Liver (tissue), 9 donors: ENCODE measurements around the gene SPTBN1. TPM values are rescaled to one million over a fixed set of nuclear protein-coding genes. Genes with fewer than 3 reads are reported as not detected.
A peak's percentile ranks its signal among the peaks of the same experiment; 100 is the strongest.

Experiments used
- DNase-seq: peaks from one replicate; pipeline ENCODE4 v3.0.0-alpha.2; 2017; ENCODE audit warnings: low spot score
- H3K27ac ChIP-seq, 2 donors: one replicate each; pipeline ENCODE4 v1.7.0; 2013; ENCODE audit warnings: inconsistent platforms in 2 of 2, low read length in 2 of 2, control low read depth in 1 of 2, low read depth in 1 of 2, mild to moderate bottlenecking in 1 of 2
- H3K27me3 ChIP-seq, 4 donors: one replicate each; pipeline versions ENCODE4 v1.6.1 to v1.7.0; 2013; ENCODE audit warnings: low read length in 3 of 4, inconsistent platforms in 1 of 4, mild to moderate bottlenecking in 1 of 4, moderate library complexity in 1 of 4; ENCODE audit not compliant: control insufficient read depth in 4 of 4, insufficient read depth in 4 of 4
- H3K36me3 ChIP-seq, 4 donors: one replicate each; pipeline versions ENCODE4 v1.6.1 to v1.7.0; 2013; ENCODE audit warnings: low read length in 3 of 4, mild to moderate bottlenecking in 3 of 4, low read depth in 1 of 4, moderate library complexity in 1 of 4; ENCODE audit not compliant: control insufficient read depth in 4 of 4, insufficient read depth in 3 of 4
- H3K4me1 ChIP-seq, 4 donors: one replicate each; pipeline versions ENCODE4 v1.6.1 to v1.7.0; 2013; ENCODE audit warnings: low read length in 3 of 4, mild to moderate bottlenecking in 3 of 4, moderate library complexity in 1 of 4; ENCODE audit not compliant: control insufficient read depth in 4 of 4, insufficient read depth in 4 of 4
- H3K4me3 ChIP-seq, 3 donors: one replicate each; pipeline versions ENCODE4 v1.6.1 to v1.7.0; 2013; ENCODE audit warnings: low read length in 3 of 3, control low read depth in 1 of 3, low read depth in 1 of 3, mild to moderate bottlenecking in 1 of 3
- H3K9ac ChIP-seq, 2 donors: one replicate each; pipeline ENCODE4 v1.7.0; 2013; ENCODE audit warnings: low read length in 2 of 2, mild to moderate bottlenecking in 2 of 2, moderate library complexity in 2 of 2, control low read depth in 1 of 2, low read depth in 1 of 2
- H3K9me3 ChIP-seq, 4 donors: one replicate each; pipeline versions ENCODE4 v1.6.1 to v1.7.0; 2013; ENCODE audit warnings: low read length in 3 of 4; ENCODE audit not compliant: control insufficient read depth in 4 of 4
- ATF3 ChIP-seq: IDR thresholded peaks from 2 replicates; pipeline ENCODE4 v1.6.1; 2016; ENCODE audit warnings: antibody characterized with exemption
- EGR1 ChIP-seq, 2 donors: IDR thresholded peaks; 2 replicates each; pipeline ENCODE4 v1.6.1; 2016 to 2018; ENCODE audit warnings: antibody characterized with exemption in 2 of 2, low read depth in 2 of 2
- FOXA1 ChIP-seq: IDR thresholded peaks from 2 replicates; pipeline ENCODE4 v1.6.1; 2016; ENCODE audit warnings: antibody characterized with exemption
- FOXA2 ChIP-seq: IDR thresholded peaks from 2 replicates; pipeline ENCODE4 v1.6.1; 2016; ENCODE audit warnings: antibody characterized with exemption
- GABPA ChIP-seq, 2 donors: IDR thresholded peaks in 1 of 2; conservative IDR thresholded peaks in 1 of 2; 2 replicates each; pipeline ENCODE4 v1.6.1; 2016; ENCODE audit warnings: antibody characterized with exemption in 2 of 2, mild to moderate bottlenecking in 1 of 2, moderate library complexity in 1 of 2
- HNF4A ChIP-seq, 2 donors: conservative IDR thresholded peaks; 2 replicates each; pipeline ENCODE4 v1.6.1; 2016; ENCODE audit warnings: antibody characterized with exemption in 2 of 2, mild to moderate bottlenecking in 2 of 2
- HNF4G ChIP-seq: IDR thresholded peaks from 2 replicates; pipeline ENCODE4 v1.6.1; 2016; ENCODE audit warnings: antibody characterized with exemption
- JUND ChIP-seq, 2 donors: IDR thresholded peaks; 2 replicates each; pipeline ENCODE4 v1.6.1; 2016; ENCODE audit warnings: antibody characterized with exemption in 2 of 2
- RAD21 ChIP-seq, 2 donors: IDR thresholded peaks; 2 replicates each; pipeline ENCODE4 v1.6.1; 2016; ENCODE audit warnings: antibody characterized with exemption in 2 of 2, mild to moderate bottlenecking in 2 of 2
- SP1 ChIP-seq: IDR thresholded peaks from 2 replicates; pipeline ENCODE4 v1.6.1; 2018; ENCODE audit warnings: antibody characterized with exemption, mild to moderate bottlenecking
- TAF1 ChIP-seq: conservative IDR thresholded peaks from 2 replicates; pipeline ENCODE4 v1.6.1; 2016; ENCODE audit warnings: antibody characterized with exemption, mild to moderate bottlenecking
- YY1 ChIP-seq: IDR thresholded peaks from 2 replicates; pipeline ENCODE4 v1.6.1; 2016; ENCODE audit warnings: antibody characterized with exemption, mild to moderate bottlenecking
- WGBS: extraction: QIAGEN DNeasy Blood & Tissue Kit; methylation state at CpG from one replicate; pipeline ENCODE4 v1.1.7; 2013; 5-methylcytosine and 5-hydroxymethylcytosine counted together
- polyA plus RNA-seq, 2 donors: library from polyadenylated mRNA; stranded (reverse) in 1 of 2; unstranded in 1 of 2; fragments of 200-250 nt in 1 of 2; fragments of >200 nt in 1 of 2; fragmentation: Nextera tagmentation in 1 of 2; extraction: Ambion mirVana in 1 of 2; gene quantifications; one replicate each; pipeline versions ENCODE4 v1.2.1 to v1.2.3, GENCODE V29; 2013 to 2015
- total RNA-seq, 2 donors: library from RNA; depleted of rRNA; stranded (reverse); fragments of >200 nt; gene quantifications; one replicate each; pipeline ENCODE4 v1.2.3, GENCODE V29; 2014
- TF ChIP-seq, protein P1 (sequence below): IDR thresholded peaks from 2 replicates; pipeline ENCODE4 v1.6.1; 2016; ENCODE audit warnings: antibody characterized with exemption
- TF ChIP-seq, protein P2 (sequence below): fragments of 150-350 bp; IDR thresholded peaks from 2 replicates; pipeline ENCODE4 v1.5.1; 2017; ENCODE audit warnings: improper control_type of control experiment, low read depth, low read length; ENCODE audit not compliant: missing input control
- TF ChIP-seq, protein P3 (sequence below): IDR thresholded peaks from 2 replicates; pipeline ENCODE4 v1.6.1; 2016; ENCODE audit warnings: antibody characterized with exemption
- TF ChIP-seq, protein P4 (sequence below): IDR thresholded peaks from 2 replicates; pipeline ENCODE4 v1.6.1; 2016; ENCODE audit warnings: antibody characterized with exemption, mild to moderate bottlenecking
- donor health status: healthy.
- donor health status: healthy.
- donor health status: healthy.
- donor health status: healthy.
- donor health status: healthy.

Gene SPTBN1
- total and polyA plus RNA-seq, 4 donors = 44.8 to 191 (median 75.9) TPM

- DNase-seq = no peak
- H3K9ac ChIP-seq = peak overlapping the region in 1 of 2 donors; percentile 62
- no peak overlapping the region for H3K4me3 ChIP-seq
- TF ChIP-seq HNF4A (conservative IDR thresholded peaks at IDR 0.05) (no peak), SP1 (no peak), FOXA2 (no peak), EGR1 (IDR thresholded peaks at IDR 0.05; ENCODE audit: low read depth in 2 of 2) (no peak), RAD21 (IDR thresholded peaks at IDR 0.05) (no peak), JUND (IDR thresholded peaks at IDR 0.05) (no peak), FOXA1 (no peak), HNF4G (no peak)
- TF ChIP-seq, protein P1, sequence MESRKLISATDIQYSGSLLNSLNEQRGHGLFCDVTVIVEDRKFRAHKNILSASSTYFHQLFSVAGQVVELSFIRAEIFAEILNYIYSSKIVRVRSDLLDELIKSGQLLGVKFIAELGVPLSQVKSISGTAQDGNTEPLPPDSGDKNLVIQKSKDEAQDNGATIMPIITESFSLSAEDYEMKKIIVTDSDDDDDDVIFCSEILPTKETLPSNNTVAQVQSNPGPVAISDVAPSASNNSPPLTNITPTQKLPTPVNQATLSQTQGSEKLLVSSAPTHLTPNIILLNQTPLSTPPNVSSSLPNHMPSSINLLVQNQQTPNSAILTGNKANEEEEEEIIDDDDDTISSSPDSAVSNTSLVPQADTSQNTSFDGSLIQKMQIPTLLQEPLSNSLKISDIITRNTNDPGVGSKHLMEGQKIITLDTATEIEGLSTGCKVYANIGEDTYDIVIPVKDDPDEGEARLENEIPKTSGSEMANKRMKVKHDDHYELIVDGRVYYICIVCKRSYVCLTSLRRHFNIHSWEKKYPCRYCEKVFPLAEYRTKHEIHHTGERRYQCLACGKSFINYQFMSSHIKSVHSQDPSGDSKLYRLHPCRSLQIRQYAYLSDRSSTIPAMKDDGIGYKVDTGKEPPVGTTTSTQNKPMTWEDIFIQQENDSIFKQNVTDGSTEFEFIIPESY = no peak
- H3K27me3 ChIP-seq = no peaks in the 10 kb centered on the region
- H3K27ac ChIP-seq = peak overlapping the region; percentile 75 to 90
- WGBS = 76% methylated on average over 5 of the region's 5 CpGs
- peaks cover 0 to 14% (median 0%) of the 10 kb centered on the region in 4 donors for H3K36me3 ChIP-seq
- no peaks in the 10 kb centered on the region for H3K9me3 ChIP-seq
- H3K4me1 ChIP-seq = peaks cover 5 to 18% (median 11%) of the 10 kb centered on the region in 4 donors
Observed at GRCh38 chr2:54531558-54531957, 75.4 kb downstream of the SPTBN1 start.

DNA sequence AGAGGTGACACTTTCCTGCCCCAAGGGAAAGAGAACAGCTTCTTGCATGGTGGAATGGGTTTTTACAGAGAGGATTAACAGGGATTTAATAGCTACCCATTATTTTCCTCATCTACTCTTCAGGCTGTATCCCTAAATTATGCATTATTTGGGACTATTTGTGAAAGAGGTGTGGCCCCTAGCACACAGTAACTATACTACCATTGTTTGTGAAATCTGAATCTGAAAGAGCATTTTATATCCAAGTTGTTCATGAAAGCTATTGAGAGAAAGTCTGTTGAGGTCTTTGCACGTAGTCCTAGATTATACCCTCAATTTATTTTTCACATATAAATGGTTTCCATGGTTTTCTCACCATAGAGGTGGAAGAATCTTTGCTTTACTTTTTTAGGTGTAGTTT is 78.1 kb downstream of the SPTBN1 start:
- WGBS = 92% methylated on average over 1 of the region's 1 CpG
- Histone ChIP-seq H3K4me3 (no peak overlapping the region), H3K9me3 (no peaks in the 10 kb centered on the region), H3K27me3 (no peaks in the 10 kb centered on the region), H3K9ac (no peak overlapping the region), H3K27ac (peak overlapping the region; percentile 69 to 90), H3K36me3 (peaks cover 0 to 2% (median 0%) of the 10 kb centered on the region in 4 donors), H3K4me1 (peaks cover 5 to 18% (median 11%) of the 10 kb centered on the region in 4 donors)
- no peak for TF ChIP-seq GABPA (IDR thresholded peaks at IDR 0.05 in 1 of 2, conservative IDR thresholded peaks at IDR 0.05 in 1 of 2)
- DNase-seq = no peak

- no peak for DNase-seq
- Histone ChIP-seq H3K36me3 (peaks cover 0 to 2% (median 0%) of the 10 kb centered on the region in 4 donors), H3K4me3 (no peak overlapping the region), H3K4me1 (peaks cover 5 to 18% (median 11%) of the 10 kb centered on the region in 4 donors), H3K27ac (peak overlapping the region; percentile 69 to 90), H3K9ac (no peak overlapping the region), H3K9me3 (no peaks in the 10 kb centered on the region), H3K27me3 (no peaks in the 10 kb centered on the region)
- TF ChIP-seq FOXA1 (no peak), GABPA (IDR thresholded peaks at IDR 0.05 in 1 of 2, conservative IDR thresholded peaks at IDR 0.05 in 1 of 2) (no peak), YY1 (no peak), TAF1 (no peak), SP1 (no peak), ATF3 (no peak)
- TF ChIP-seq, protein P2, sequence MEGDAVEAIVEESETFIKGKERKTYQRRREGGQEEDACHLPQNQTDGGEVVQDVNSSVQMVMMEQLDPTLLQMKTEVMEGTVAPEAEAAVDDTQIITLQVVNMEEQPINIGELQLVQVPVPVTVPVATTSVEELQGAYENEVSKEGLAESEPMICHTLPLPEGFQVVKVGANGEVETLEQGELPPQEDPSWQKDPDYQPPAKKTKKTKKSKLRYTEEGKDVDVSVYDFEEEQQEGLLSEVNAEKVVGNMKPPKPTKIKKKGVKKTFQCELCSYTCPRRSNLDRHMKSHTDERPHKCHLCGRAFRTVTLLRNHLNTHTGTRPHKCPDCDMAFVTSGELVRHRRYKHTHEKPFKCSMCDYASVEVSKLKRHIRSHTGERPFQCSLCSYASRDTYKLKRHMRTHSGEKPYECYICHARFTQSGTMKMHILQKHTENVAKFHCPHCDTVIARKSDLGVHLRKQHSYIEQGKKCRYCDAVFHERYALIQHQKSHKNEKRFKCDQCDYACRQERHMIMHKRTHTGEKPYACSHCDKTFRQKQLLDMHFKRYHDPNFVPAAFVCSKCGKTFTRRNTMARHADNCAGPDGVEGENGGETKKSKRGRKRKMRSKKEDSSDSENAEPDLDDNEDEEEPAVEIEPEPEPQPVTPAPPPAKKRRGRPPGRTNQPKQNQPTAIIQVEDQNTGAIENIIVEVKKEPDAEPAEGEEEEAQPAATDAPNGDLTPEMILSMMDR = no peak
- TF ChIP-seq, protein P3, sequence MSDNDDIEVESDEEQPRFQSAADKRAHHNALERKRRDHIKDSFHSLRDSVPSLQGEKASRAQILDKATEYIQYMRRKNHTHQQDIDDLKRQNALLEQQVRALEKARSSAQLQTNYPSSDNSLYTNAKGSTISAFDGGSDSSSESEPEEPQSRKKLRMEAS = no peak
- TF ChIP-seq, protein P4, sequence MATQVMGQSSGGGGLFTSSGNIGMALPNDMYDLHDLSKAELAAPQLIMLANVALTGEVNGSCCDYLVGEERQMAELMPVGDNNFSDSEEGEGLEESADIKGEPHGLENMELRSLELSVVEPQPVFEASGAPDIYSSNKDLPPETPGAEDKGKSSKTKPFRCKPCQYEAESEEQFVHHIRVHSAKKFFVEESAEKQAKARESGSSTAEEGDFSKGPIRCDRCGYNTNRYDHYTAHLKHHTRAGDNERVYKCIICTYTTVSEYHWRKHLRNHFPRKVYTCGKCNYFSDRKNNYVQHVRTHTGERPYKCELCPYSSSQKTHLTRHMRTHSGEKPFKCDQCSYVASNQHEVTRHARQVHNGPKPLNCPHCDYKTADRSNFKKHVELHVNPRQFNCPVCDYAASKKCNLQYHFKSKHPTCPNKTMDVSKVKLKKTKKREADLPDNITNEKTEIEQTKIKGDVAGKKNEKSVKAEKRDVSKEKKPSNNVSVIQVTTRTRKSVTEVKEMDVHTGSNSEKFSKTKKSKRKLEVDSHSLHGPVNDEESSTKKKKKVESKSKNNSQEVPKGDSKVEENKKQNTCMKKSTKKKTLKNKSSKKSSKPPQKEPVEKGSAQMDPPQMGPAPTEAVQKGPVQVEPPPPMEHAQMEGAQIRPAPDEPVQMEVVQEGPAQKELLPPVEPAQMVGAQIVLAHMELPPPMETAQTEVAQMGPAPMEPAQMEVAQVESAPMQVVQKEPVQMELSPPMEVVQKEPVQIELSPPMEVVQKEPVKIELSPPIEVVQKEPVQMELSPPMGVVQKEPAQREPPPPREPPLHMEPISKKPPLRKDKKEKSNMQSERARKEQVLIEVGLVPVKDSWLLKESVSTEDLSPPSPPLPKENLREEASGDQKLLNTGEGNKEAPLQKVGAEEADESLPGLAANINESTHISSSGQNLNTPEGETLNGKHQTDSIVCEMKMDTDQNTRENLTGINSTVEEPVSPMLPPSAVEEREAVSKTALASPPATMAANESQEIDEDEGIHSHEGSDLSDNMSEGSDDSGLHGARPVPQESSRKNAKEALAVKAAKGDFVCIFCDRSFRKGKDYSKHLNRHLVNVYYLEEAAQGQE = no peak
- 90% methylated on average over 2 of the region's 2 CpGs for WGBS
Observed at GRCh38 chr2:54534625-54535024, 78.5 kb downstream of the SPTBN1 start.
